Measurements from ENCODE around the gene ZNF235. TPM values are rescaled to one million over a fixed set of nuclear protein-coding genes. Genes with fewer than 3 reads are reported as not detected.
"Not testable (repeated sequence)": the region's sequence is repeated elsewhere in the genome, so short reads cannot be mapped to it uniquely, and the experiment has no call there.

Gene ZNF235
- total RNA-seq, 1 experiment from 2014 or later, result 11.1 TPM

GRCh38 chr19:44254496-44254895 is 50.3 kb downstream of the ZNF235 start:
- H3K9me3 ChIP-seq (ENCODE audit: low read length), result peaks cover 34% of the 10 kb centered on the region
- H3K9ac ChIP-seq (ENCODE audit: low read length), result no peak overlapping the region
- no peaks in the 10 kb centered on the region for H4K20me1 ChIP-seq (ENCODE audit: insufficient read depth, low read depth, low read length)
- H2AFZ ChIP-seq (ENCODE audit: low read length), result no peak overlapping the region
- no peaks in the 10 kb centered on the region for H3K79me2 ChIP-seq (ENCODE audit: low read length)
- H3K27me3 ChIP-seq (ENCODE audit: low read length), result no peaks in the 10 kb centered on the region
- no peak overlapping the region for H3K27ac ChIP-seq (ENCODE audit: low read length)
- peaks cover 4% of the 10 kb centered on the region; the same call in 1 of the 2 replicates for H3K36me3 ChIP-seq (ENCODE audit: insufficient read depth, low read length)
- no peaks in the 10 kb centered on the region for H3K9me2 ChIP-seq (replicated peaks; ENCODE audit: insufficient read depth, low read length)
- H3K4me1 ChIP-seq (ENCODE audit: low read length), result no peaks in the 10 kb centered on the region
- no peak overlapping the region for H3K4me3 ChIP-seq (ENCODE audit: low read length)
- H3K4me2 ChIP-seq (ENCODE audit: low read depth, low read length, poor library complexity, severe bottlenecking), result no peak overlapping the region
- DNase-seq, result no peak

DNA sequence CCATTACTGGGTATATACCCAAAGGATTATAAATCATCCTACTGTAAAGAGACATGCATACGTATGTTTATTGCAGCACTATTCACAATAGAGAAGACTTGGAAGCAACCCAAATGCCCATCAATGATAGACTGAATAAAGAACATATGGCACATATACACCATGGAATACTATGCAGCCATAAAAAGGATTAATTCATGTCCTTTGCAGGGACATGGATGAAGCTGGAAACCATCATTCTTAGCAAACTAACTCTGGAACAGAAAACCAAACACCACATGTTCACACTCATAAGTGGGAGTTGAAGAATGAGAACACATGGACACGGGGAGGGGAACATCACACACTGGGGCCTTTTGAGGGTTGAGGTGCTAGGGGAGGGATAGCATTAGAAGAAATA is 51.4 kb downstream of the ZNF235 start:
- not testable (repeated sequence) for H4K20me1 ChIP-seq (ENCODE audit: insufficient read depth, low read depth, low read length); H3K4me1 ChIP-seq (ENCODE audit: low read length); H3K4me2 ChIP-seq (ENCODE audit: low read depth, low read length, poor library complexity, severe bottlenecking); H3K36me3 ChIP-seq (ENCODE audit: insufficient read depth, low read length); H2AFZ ChIP-seq (ENCODE audit: low read length); H3K9ac ChIP-seq (ENCODE audit: low read length); H3K27me3 ChIP-seq (ENCODE audit: low read length); H3K9me2 ChIP-seq (replicated peaks; ENCODE audit: insufficient read depth, low read length); DNase-seq; H3K27ac ChIP-seq (ENCODE audit: low read length); H3K4me3 ChIP-seq (ENCODE audit: low read length); H3K79me2 ChIP-seq (ENCODE audit: low read length)
- peaks cover 42% of the 10 kb centered on the region for H3K9me3 ChIP-seq (ENCODE audit: low read length)

DNA sequence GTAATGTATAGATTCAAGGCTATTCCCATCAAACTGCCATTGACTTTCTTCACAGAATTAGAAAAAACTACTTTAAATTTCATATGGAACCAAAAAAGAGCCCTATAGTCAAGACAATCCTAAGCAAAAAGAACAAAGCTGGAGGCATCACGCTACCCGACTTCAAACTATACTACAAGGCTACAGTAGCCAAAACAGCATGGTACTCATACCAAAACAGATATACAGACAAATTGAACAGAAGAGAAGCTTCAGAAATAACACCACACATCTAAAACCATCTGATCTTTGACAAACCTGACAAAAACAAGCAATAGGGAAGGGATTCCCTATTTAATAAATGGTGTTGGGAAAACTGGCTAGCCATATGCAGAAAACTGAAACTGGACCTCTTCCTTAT is 52.5 kb downstream of the ZNF235 start:
- H3K27ac ChIP-seq (ENCODE audit: low read length); H3K4me2 ChIP-seq (ENCODE audit: low read depth, low read length, poor library complexity, severe bottlenecking); H3K9me2 ChIP-seq (replicated peaks; ENCODE audit: insufficient read depth, low read length); H3K9ac ChIP-seq (ENCODE audit: low read length); H3K27me3 ChIP-seq (ENCODE audit: low read length); H2AFZ ChIP-seq (ENCODE audit: low read length); DNase-seq; H4K20me1 ChIP-seq (ENCODE audit: insufficient read depth, low read depth, low read length); H3K79me2 ChIP-seq (ENCODE audit: low read length); H3K4me3 ChIP-seq (ENCODE audit: low read length); H3K4me1 ChIP-seq (ENCODE audit: low read length): not testable (repeated sequence)
- peaks cover 16% of the 10 kb centered on the region for H3K36me3 ChIP-seq (ENCODE audit: insufficient read depth, low read length)
- peaks cover 43% of the 10 kb centered on the region for H3K9me3 ChIP-seq (ENCODE audit: low read length)

DNA sequence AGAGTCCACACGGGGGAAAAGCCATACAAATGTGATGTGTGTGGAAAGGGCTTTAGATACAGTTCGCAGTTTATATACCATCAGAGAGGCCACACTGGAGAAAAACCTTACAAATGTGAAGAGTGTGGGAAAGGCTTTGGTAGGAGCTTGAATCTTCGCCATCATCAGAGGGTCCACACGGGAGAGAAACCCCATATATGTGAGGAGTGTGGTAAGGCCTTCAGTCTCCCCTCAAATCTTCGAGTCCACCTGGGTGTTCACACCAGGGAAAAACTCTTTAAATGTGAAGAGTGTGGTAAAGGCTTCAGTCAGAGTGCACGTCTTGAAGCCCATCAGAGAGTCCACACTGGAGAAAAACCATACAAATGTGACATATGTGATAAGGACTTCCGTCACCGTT is 68.4 kb downstream of the ZNF235 start:
- H3K9ac ChIP-seq (ENCODE audit: low read length), result no peak overlapping the region
- no peaks in the 10 kb centered on the region for H3K4me1 ChIP-seq (ENCODE audit: low read length)
- no peak overlapping the region for H3K27ac ChIP-seq (ENCODE audit: low read length)
- H3K9me3 ChIP-seq (ENCODE audit: low read length), result peaks cover 41% of the 10 kb centered on the region
- no peak overlapping the region for H3K4me2 ChIP-seq (ENCODE audit: low read depth, low read length, poor library complexity, severe bottlenecking)
- H2AFZ ChIP-seq (ENCODE audit: low read length), result no peak overlapping the region
- no peaks in the 10 kb centered on the region for H3K9me2 ChIP-seq (replicated peaks; ENCODE audit: insufficient read depth, low read length)
- peaks cover 78% of the 10 kb centered on the region for H3K36me3 ChIP-seq (ENCODE audit: insufficient read depth, low read length)
- no peaks in the 10 kb centered on the region for H3K27me3 ChIP-seq (ENCODE audit: low read length)
- H3K4me3 ChIP-seq (ENCODE audit: low read length), result no peak overlapping the region
- H3K79me2 ChIP-seq (ENCODE audit: low read length), result no peaks in the 10 kb centered on the region
- no peak for DNase-seq
- no peaks in the 10 kb centered on the region for H4K20me1 ChIP-seq (ENCODE audit: insufficient read depth, low read depth, low read length)

Small RNAs within 50 kb of the gene (small RNA-seq; reads per million reads assigned to genes)
- not detected for gene NDUFA3P1

Other genes with a start within 250 kb of the ZNF235 start
- not detected in 2 replicates for gene ZNF284, start 232.9 kb downstream of the ZNF235 start, total RNA-seq (2014; rRNA removed; shearing (Covaris generic); ENCODE audit: low replicate concordance)
- gene ZNF224, start 210.7 kb downstream of the ZNF235 start, total RNA-seq (2014; rRNA removed; shearing (Covaris generic); ENCODE audit: low replicate concordance), result 25.3 and 56.1 TPM in 2 replicates
- gene ZNF225, start 191.6 kb downstream of the ZNF235 start, total RNA-seq (2014; rRNA removed; shearing (Covaris generic); ENCODE audit: low replicate concordance), result 5.1 and 5.2 TPM in 2 replicates
- 2.0 and 3.0 TPM in 2 replicates for gene ZNF234, start 163.5 kb downstream of the ZNF235 start, total RNA-seq (2014; rRNA removed; shearing (Covaris generic); ENCODE audit: low replicate concordance)
- 10.7 and 26.6 TPM in 2 replicates for gene ZNF226, start 139.9 kb downstream of the ZNF235 start, total RNA-seq (2014; rRNA removed; shearing (Covaris generic); ENCODE audit: low replicate concordance)
- gene ZNF227, start 92.5 kb downstream of the ZNF235 start, total RNA-seq (2014; rRNA removed; shearing (Covaris generic); ENCODE audit: low replicate concordance), result 28.4 and 29.5 TPM in 2 replicates
- gene ZNF233, start 45.1 kb downstream of the ZNF235 start, total RNA-seq (2014; rRNA removed; shearing (Covaris generic); ENCODE audit: low replicate concordance), result 1.9 and 5.8 TPM in 2 replicates
- gene ZNF112, start 51.7 kb upstream of the ZNF235 start, total RNA-seq (2014; rRNA removed; shearing (Covaris generic); ENCODE audit: low replicate concordance), result not detected in 2 replicates
- gene ZNF285, start 96.6 kb upstream of the ZNF235 start, total RNA-seq (2014; rRNA removed; shearing (Covaris generic); ENCODE audit: low replicate concordance), result not detected in 2 replicates
- gene ZNF229, start 143.4 kb upstream of the ZNF235 start, total RNA-seq (2014; rRNA removed; shearing (Covaris generic); ENCODE audit: low replicate concordance), result not detected in 2 replicates
- gene ZNF180, start 195.5 kb upstream of the ZNF235 start, total RNA-seq (2014; rRNA removed; shearing (Covaris generic); ENCODE audit: low replicate concordance), result 5.9 and 7.7 TPM in 2 replicates
- gene CEACAM20, start 224.7 kb upstream of the ZNF235 start, total RNA-seq (2014; rRNA removed; shearing (Covaris generic); ENCODE audit: low replicate concordance), result not detected in 2 replicates

All from Karpas-422 (cell line).